HG03139 (cell line): ENCODE results near the gene GPRIN2.
"Not testable (repeated sequence)": the region's sequence is repeated elsewhere in the genome, so short reads cannot be mapped to it uniquely, and the experiment has no call there.

Experiments used
- ATAC-seq: cut with Tn5 transposase; IDR thresholded peaks from one replicate; pipeline ENCODE4 v1.9.1; 2021; ENCODE audit not compliant: unreplicated experiment

Gene GPRIN2

GRCh38 chr10:46522295-46523118 lies 34.0 kb downstream of the GPRIN2 start:
- ATAC-seq = no peak

GRCh38 chr10:46520941-46521340 lies 35.5 kb downstream of the GPRIN2 start:
- ATAC-seq = no peak

GRCh38 chr10:46520381-46520780 lies 36.1 kb downstream of the GPRIN2 start:
- ATAC-seq = no peak

- no peak for ATAC-seq
These were observed 38.3 kb downstream of the GPRIN2 start for GRCh38 chr10:46518028-46518725.

- no peak for ATAC-seq
These were observed 38.9 kb downstream of the GPRIN2 start for GRCh38 chr10:46517541-46517940.

GRCh38 chr10:46516660-46517416 lies 39.6 kb downstream of the GPRIN2 start:
- ATAC-seq = no peak

- no peak for ATAC-seq
These were observed 40.7 kb downstream of the GPRIN2 start for GRCh38 chr10:46515793-46516192.

GRCh38 chr10:46515366-46515765 lies 41.1 kb downstream of the GPRIN2 start:
- ATAC-seq = no peak

- ATAC-seq = no peak
These were observed 41.6 kb downstream of the GPRIN2 start for GRCh38 chr10:46514899-46515298.

GRCh38 chr10:46514431-46514861 lies 42.0 kb downstream of the GPRIN2 start:
- ATAC-seq = no peak

- ATAC-seq = not testable (repeated sequence)
These were observed 43.1 kb downstream of the GPRIN2 start for GRCh38 chr10:46513333-46513732.

GRCh38 chr10:46512725-46513124 lies 43.7 kb downstream of the GPRIN2 start:
- ATAC-seq = not testable (repeated sequence)

GRCh38 chr10:46512002-46512401 lies 44.5 kb downstream of the GPRIN2 start:
- ATAC-seq = not testable (repeated sequence)
